ENCODE data around the gene HELZ2. TPM values are rescaled to one million over a fixed set of nuclear protein-coding genes. Genes with fewer than 3 reads are reported as not detected.

HELZ2 gene
- total RNA-seq, 1 donor from 2014 or later, result 12.5 TPM

DNA sequence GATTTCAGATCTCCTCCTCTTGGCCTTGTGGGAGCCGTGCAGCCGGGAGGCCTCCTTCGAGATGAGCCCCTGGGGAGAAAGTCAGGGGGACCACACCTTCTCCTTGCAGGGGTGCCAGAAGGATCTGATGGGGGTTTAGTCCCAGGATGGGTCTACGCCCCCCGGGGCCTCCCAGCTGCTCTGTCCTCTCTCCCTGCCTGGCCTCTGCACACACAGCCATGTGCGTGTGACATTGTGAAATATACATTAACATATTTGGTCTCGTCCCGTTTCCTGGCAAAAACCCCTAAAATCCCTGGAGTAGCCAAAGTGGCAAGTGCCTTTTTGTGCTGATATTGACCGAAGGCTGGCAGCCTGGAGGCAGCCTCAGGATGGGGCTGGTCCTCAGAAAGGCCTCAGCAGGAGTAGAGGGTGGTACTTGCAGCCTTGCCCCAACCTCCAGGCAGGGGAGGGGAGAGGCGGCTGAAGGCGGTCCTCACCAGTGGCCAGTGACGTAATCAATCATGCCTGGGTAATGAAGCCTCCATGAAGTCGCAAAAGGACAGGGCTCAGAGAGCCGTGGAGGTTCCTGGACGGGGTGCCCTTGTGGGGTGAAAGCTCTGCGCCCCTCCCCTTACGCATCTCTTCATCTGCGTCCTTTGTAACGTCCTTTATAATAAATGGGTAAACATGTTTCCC lies 5.1 kb upstream of the HELZ2 start:
- Histone ChIP-seq H3K4me3 (ENCODE audit: low read length in 3 of 3) (no peak overlapping the region), H3K27ac (ENCODE audit: low read depth, low read length) (no peak overlapping the region), H3K27me3 (ENCODE audit: control insufficient read depth in 3 of 3, insufficient read depth in 3 of 3, low read length in 3 of 3) (peaks cover 0 to 20% (median 14%) of the 10 kb centered on the region in 3 donors), H3K9me3 (ENCODE audit: control insufficient read depth in 3 of 3, low read length in 3 of 3) (no peaks in the 10 kb centered on the region), H3K36me3 (ENCODE audit: control insufficient read depth in 3 of 3, insufficient read depth in 3 of 3, low read length in 3 of 3) (no peaks in the 10 kb centered on the region), H3K9ac (ENCODE audit: low read depth in 1 of 3, low read length in 3 of 3) (no peak overlapping the region), H3K4me1 (ENCODE audit: control insufficient read depth in 3 of 3, insufficient read depth in 3 of 3, low read length in 3 of 3) (peaks cover 5 to 11% (median 8%) of the 10 kb centered on the region in 3 donors)

DNA sequence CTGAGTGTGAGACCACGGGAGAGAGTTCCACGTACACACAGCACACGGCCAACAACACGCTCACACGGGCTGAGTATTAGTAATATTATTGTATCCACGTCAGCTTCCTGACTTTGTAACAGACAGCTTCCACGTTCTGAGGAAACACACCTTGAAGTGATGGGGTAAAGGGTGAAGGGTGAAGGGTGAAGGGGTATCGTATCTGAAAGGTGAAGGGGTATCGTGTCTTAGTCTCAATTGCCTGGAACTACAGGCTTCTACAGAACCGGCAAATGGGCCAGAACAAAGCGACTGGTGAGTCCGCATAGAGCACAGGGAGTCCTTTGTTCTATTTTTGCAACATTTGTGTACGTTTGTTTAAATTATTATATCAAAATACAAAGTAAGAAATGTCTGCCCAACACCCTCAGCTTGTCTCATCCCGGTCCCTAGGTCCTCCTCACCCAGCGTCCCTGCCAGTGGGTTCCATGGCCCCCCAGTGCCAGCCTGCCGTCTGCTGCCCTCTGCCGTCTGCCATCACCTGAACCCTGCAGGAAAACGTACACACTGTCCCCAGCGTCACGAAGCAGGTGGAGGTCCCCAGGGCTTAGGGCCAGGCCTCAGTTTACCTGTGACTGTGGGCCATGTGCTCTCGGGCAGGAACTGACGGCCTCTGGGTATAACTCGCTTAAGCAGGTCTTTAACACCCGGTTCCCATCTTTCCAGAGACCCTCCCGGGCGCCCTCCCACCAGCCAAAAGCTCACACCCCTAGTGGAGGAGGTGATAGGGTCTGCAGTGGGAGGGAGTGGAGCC lies 4.4 kb upstream of the HELZ2 start:
- H3K4me1 ChIP-seq (ENCODE audit: control insufficient read depth in 3 of 3, insufficient read depth in 3 of 3, low read length in 3 of 3), result peaks cover 10 to 15% (median 10%) of the 10 kb centered on the region in 3 donors
- H3K27ac ChIP-seq (ENCODE audit: low read depth, low read length), result no peak overlapping the region
- H3K9me3 ChIP-seq (ENCODE audit: control insufficient read depth in 3 of 3, low read length in 3 of 3), result no peaks in the 10 kb centered on the region
- peaks cover 2 to 24% (median 14%) of the 10 kb centered on the region in 3 donors for H3K27me3 ChIP-seq (ENCODE audit: control insufficient read depth in 3 of 3, insufficient read depth in 3 of 3, low read length in 3 of 3)
- H3K4me3 ChIP-seq (ENCODE audit: low read length in 3 of 3), result no peak overlapping the region
- no peaks in the 10 kb centered on the region for H3K36me3 ChIP-seq (ENCODE audit: control insufficient read depth in 3 of 3, insufficient read depth in 3 of 3, low read length in 3 of 3)
- H3K9ac ChIP-seq (ENCODE audit: low read depth in 1 of 3, low read length in 3 of 3), result no peak overlapping the region

DNA sequence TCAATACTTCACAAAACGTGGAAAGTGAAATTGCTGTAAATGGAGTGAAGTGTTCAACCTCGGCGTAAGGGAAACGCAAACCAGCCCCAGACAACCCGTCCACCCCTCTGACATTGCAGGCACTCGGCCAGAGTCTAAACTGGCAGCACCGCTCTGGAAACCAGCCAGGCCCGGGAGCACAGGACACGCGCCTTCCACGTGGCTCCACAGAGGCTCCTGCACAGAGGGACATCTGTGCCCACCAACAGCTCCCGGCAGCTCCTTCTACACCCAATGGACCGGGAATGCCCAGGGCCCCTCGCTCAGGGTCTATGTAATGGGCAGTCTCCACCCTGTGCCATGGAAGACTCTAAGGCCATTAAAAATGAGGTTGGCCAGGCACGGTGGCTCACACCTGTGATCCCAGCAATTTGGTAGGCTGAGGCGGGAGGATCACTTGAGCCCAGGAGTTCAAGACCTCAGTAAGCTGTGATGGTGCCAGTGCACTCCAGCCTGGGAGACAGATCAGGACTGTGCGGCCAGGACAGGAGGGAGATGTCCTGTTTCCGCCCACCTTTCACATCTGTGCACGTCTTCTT lies 3.4 kb upstream of the HELZ2 start:
- H3K27me3 ChIP-seq (ENCODE audit: control insufficient read depth in 3 of 3, insufficient read depth in 3 of 3, low read length in 3 of 3), result peaks cover 9 to 34% (median 20%) of the 10 kb centered on the region in 3 donors
- no peak overlapping the region for H3K27ac ChIP-seq (ENCODE audit: low read depth, low read length)
- no peaks in the 10 kb centered on the region for H3K9me3 ChIP-seq (ENCODE audit: control insufficient read depth in 3 of 3, low read length in 3 of 3)
- H3K9ac ChIP-seq (ENCODE audit: low read depth in 1 of 3, low read length in 3 of 3), result peak overlapping the region in 1 of 3 donors; percentile 25
- peak overlapping the region in 1 of 3 donors; percentile 22 for H3K4me3 ChIP-seq (ENCODE audit: low read length in 3 of 3)
- H3K36me3 ChIP-seq (ENCODE audit: control insufficient read depth in 3 of 3, insufficient read depth in 3 of 3, low read length in 3 of 3), result no peaks in the 10 kb centered on the region
- H3K4me1 ChIP-seq (ENCODE audit: control insufficient read depth in 3 of 3, insufficient read depth in 3 of 3, low read length in 3 of 3), result peaks cover 16 to 22% (median 17%) of the 10 kb centered on the region in 3 donors

DNA sequence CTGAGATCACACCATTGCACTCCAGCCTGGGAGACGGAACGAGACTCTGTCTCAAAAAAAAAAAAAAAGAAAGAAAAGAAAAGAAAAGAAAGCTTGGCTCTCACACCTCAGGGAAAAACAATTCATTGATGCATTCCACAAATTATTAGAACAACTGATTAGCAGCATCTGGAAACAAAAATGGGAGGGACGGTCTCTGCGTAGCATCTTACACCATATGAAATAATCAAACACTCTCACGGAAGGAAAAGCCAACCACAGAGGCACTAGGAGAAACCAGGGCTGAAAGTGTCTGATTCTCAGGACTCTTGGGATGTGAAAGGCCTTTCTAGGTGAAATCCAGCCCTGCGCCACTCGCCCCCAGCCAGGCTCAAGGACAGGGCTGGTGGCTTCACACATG lies 2.3 kb upstream of the HELZ2 start:
- Histone ChIP-seq H3K36me3 (ENCODE audit: control insufficient read depth in 3 of 3, insufficient read depth in 3 of 3, low read length in 3 of 3) (no peaks in the 10 kb centered on the region), H3K9ac (ENCODE audit: low read depth in 1 of 3, low read length in 3 of 3) (no peak overlapping the region)

DNA sequence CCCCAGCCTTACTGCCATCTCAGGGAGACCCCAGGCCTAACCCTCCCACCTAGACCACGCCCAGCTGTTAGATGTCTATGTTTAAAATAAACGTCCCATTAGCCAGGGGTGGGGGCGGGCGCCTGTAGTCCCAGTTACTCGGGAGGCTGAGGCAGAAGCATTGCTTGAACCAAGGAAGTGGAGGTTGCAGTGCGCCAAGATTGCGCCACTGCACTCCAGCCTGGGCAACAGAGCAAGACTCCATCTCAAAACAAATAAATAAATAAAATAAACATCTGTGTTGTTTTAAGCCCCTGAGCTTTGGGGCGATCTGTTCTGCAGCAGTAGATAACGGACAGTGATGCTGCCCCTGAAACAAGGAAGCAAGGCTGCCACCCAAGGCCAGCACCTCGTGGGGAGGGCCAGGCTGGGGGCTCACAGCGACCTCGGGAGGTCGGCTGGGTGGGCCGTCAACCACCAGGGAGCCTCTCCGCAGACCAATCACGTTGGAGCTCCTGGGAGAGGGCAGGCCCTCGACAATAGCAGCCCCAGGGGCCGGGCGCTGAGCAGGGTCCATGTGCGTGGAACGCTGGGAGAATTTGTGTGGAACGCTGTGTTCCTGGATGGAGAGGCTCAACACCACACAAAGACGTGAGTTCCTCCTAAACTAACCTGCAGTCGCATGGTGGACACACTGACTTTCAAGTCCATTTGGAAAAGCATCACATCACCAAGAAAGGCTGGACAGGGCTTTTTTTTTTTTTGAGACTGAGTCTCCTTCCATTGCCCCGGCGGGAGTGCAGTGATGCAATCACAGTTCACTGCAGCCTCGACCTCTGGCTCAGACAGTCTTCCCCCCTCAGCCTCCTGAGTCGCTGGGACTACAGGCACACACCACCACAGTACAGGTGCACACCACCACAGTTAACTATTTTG lies 1.0 kb upstream of the HELZ2 start:
- no peaks in the 10 kb centered on the region for H3K9me3 ChIP-seq (ENCODE audit: control insufficient read depth in 3 of 3, low read length in 3 of 3)
- no peak overlapping the region for H3K4me3 ChIP-seq (ENCODE audit: low read length in 3 of 3)
- H3K9ac ChIP-seq (ENCODE audit: low read depth in 1 of 3, low read length in 3 of 3), result peak overlapping the region in 1 of 3 donors; percentile 53
- H3K27me3 ChIP-seq (ENCODE audit: control insufficient read depth in 3 of 3, insufficient read depth in 3 of 3, low read length in 3 of 3), result peaks cover 12 to 41% (median 20%) of the 10 kb centered on the region in 3 donors
- H3K27ac ChIP-seq (ENCODE audit: low read depth, low read length), result no peak overlapping the region
- no peaks in the 10 kb centered on the region for H3K36me3 ChIP-seq (ENCODE audit: control insufficient read depth in 3 of 3, insufficient read depth in 3 of 3, low read length in 3 of 3)
- peaks cover 16 to 22% (median 17%) of the 10 kb centered on the region in 3 donors for H3K4me1 ChIP-seq (ENCODE audit: control insufficient read depth in 3 of 3, insufficient read depth in 3 of 3, low read length in 3 of 3)

More for the DNA sequence above, 2.3 kb upstream of the HELZ2 start:
- peaks cover 16 to 22% (median 17%) of the 10 kb centered on the region in 3 donors for H3K4me1 ChIP-seq (ENCODE audit: control insufficient read depth in 3 of 3, insufficient read depth in 3 of 3, low read length in 3 of 3)
- no peak overlapping the region for H3K4me3 ChIP-seq (ENCODE audit: low read length in 3 of 3)
- no peak overlapping the region for H3K27ac ChIP-seq (ENCODE audit: low read depth, low read length)
- H3K27me3 ChIP-seq (ENCODE audit: control insufficient read depth in 3 of 3, insufficient read depth in 3 of 3, low read length in 3 of 3), result peaks cover 9 to 41% (median 20%) of the 10 kb centered on the region in 3 donors
- no peaks in the 10 kb centered on the region for H3K9me3 ChIP-seq (ENCODE audit: control insufficient read depth in 3 of 3, low read length in 3 of 3)

DNA sequence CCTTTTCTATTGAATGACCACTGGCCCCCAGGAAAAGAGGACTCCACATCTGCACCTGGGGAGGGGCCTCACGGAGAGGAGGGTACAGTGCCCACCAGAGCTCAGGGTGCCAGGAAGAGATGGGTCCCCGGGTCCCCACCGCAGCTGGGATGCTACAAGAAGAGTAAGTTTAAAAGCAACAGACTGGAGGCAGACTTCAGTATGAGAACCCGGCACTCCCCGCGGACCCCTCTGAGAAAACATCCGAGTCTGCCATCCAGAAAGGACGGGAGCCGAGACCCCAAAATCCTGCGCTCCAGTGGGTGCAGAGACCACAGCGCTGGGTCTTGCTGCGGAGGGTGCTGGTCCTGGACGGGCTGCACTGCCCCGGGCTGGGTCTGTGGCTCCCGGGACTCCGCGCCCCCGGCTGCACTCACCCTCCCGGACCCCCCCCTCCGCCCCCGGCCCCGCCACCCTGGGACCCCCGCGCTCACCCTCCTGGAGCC lies 350 bp downstream of the HELZ2 start:
- Histone ChIP-seq H3K27ac (ENCODE audit: low read depth, low read length) (peak overlapping the region; percentile 30), H3K9ac (ENCODE audit: low read depth in 1 of 3, low read length in 3 of 3) (peak overlapping the region; percentile 57 to 75 (median 74)), H3K36me3 (ENCODE audit: control insufficient read depth in 3 of 3, insufficient read depth in 3 of 3, low read length in 3 of 3) (no peaks in the 10 kb centered on the region), H3K4me1 (ENCODE audit: control insufficient read depth in 3 of 3, insufficient read depth in 3 of 3, low read length in 3 of 3) (peaks cover 16 to 27% (median 17%) of the 10 kb centered on the region in 3 donors), H3K9me3 (ENCODE audit: control insufficient read depth in 3 of 3, low read length in 3 of 3) (no peaks in the 10 kb centered on the region), H3K4me3 (ENCODE audit: low read length in 3 of 3) (peak overlapping the region; percentile 56 to 69 (median 64)), H3K27me3 (ENCODE audit: control insufficient read depth in 3 of 3, insufficient read depth in 3 of 3, low read length in 3 of 3) (peaks cover 14 to 34% (median 21%) of the 10 kb centered on the region in 3 donors)

DNA sequence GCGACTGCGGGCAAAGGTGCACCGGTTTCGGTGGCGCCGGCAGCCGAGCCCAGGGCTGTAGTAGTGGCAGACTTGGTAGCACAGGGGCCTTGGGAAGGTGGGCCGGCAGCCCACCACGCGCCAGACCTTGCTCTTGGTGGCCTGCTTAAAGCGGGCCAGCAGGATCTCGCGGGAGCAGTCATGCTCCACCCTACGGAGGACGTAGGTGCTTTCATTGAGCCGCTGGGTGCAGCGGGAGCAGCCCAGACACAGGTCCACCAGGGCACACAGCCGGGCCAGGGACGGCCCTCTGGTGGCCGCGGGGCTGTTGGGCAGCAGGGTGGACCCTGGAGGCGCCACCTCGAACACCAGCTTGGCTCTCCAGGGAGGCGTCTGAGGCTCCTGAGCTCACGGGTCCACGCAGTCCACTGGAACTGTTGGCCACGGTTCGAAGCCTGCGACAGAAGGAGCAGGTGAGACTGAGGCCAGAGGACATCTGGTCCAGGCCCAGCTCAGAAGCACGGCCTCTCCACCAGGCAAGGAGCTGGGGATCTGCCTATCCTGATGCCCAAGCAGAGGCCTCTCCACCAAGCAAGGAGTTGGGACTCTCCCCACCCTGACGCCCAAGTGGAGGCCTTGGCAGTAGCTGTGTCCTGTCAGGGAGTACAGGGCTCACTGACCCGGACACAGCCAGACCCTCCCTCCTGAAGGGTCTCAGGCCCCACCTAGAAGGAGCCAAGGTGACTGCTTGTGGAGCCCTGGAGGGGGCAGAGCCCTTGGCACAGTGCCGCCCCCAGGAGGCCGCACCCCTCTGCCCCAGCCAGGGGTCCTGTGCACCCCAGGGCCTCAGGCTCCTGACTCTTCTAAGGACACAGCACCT lies 1.0 kb downstream of the HELZ2 start:
- Histone ChIP-seq H3K9ac (ENCODE audit: low read depth in 1 of 3, low read length in 3 of 3) (peak overlapping the region; percentile 57 to 75 (median 74)), H3K4me1 (ENCODE audit: control insufficient read depth in 3 of 3, insufficient read depth in 3 of 3, low read length in 3 of 3) (peaks cover 16 to 32% (median 17%) of the 10 kb centered on the region in 3 donors), H3K9me3 (ENCODE audit: control insufficient read depth in 3 of 3, low read length in 3 of 3) (no peaks in the 10 kb centered on the region), H3K4me3 (ENCODE audit: low read length in 3 of 3) (peak overlapping the region; percentile 56 to 69 (median 64)), H3K27me3 (ENCODE audit: control insufficient read depth in 3 of 3, insufficient read depth in 3 of 3, low read length in 3 of 3) (peaks cover 14 to 32% (median 21%) of the 10 kb centered on the region in 3 donors), H3K36me3 (ENCODE audit: control insufficient read depth in 3 of 3, insufficient read depth in 3 of 3, low read length in 3 of 3) (no peaks in the 10 kb centered on the region), H3K27ac (ENCODE audit: low read depth, low read length) (peak overlapping the region; percentile 30)

DNA sequence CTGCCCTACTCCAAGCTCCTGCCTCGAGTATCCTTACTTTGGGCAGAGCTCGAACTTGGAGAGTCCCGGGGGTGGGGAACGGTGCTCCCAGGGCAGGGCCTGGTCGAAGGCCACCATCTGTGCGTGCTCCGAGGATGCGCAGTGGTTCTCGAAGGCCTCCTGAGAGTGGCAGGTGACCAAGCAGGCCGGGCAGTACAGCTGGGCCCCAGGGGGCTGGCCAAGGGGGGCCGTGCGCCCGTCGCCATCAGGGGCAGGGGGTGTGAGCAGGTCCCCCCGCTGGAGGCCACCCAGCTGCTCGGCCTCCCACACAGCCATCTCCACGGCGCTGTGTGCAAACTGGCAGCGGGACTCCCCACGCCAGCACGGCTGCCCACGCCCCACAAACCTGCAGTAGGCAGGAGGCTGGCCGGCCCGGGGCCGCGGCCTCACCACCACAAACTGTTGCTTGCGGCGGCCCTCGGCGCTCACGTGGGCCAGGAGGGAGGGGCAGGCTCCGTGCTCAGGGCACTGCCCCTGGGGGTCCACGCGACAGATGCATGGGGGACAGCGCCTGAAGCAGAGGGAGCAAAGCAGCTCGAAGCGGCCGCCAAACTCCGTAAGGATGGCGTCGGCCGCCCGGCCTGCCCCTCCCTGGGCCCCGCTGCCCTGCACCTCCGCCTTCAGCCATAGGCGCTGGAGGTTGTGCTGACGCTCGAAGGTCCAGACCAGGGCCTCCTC lies 1.8 kb downstream of the HELZ2 start:
- Histone ChIP-seq H3K4me1 (ENCODE audit: control insufficient read depth in 3 of 3, insufficient read depth in 3 of 3, low read length in 3 of 3) (peaks cover 11 to 24% (median 12%) of the 10 kb centered on the region in 3 donors), H3K9ac (ENCODE audit: low read depth in 1 of 3, low read length in 3 of 3) (no peak overlapping the region), H3K27me3 (ENCODE audit: control insufficient read depth in 3 of 3, insufficient read depth in 3 of 3, low read length in 3 of 3) (peaks cover 11 to 32% (median 21%) of the 10 kb centered on the region in 3 donors), H3K9me3 (ENCODE audit: control insufficient read depth in 3 of 3, low read length in 3 of 3) (no peaks in the 10 kb centered on the region), H3K4me3 (ENCODE audit: low read length in 3 of 3) (no peak overlapping the region), H3K27ac (ENCODE audit: low read depth, low read length) (no peak overlapping the region), H3K36me3 (ENCODE audit: control insufficient read depth in 3 of 3, insufficient read depth in 3 of 3, low read length in 3 of 3) (no peaks in the 10 kb centered on the region)

Data from skeletal muscle tissue (tissue), 4 donors.